ENCODE data around the gene LIFR.

Gene LIFR

GRCh38 chr5:38465702-38466423 lies 90.6 kb downstream of the LIFR start:
- DNase-seq (ENCODE audit: low read depth in 2 of 2): no peak

- DNase-seq (ENCODE audit: low read depth in 2 of 2): no peak
Measured at GRCh38 chr5:38465061-38465460, 91.4 kb downstream of the LIFR start.

- no peak for DNase-seq (ENCODE audit: low read depth in 2 of 2)
Measured at GRCh38 chr5:38463634-38464521, 92.6 kb downstream of the LIFR start.

DNA sequence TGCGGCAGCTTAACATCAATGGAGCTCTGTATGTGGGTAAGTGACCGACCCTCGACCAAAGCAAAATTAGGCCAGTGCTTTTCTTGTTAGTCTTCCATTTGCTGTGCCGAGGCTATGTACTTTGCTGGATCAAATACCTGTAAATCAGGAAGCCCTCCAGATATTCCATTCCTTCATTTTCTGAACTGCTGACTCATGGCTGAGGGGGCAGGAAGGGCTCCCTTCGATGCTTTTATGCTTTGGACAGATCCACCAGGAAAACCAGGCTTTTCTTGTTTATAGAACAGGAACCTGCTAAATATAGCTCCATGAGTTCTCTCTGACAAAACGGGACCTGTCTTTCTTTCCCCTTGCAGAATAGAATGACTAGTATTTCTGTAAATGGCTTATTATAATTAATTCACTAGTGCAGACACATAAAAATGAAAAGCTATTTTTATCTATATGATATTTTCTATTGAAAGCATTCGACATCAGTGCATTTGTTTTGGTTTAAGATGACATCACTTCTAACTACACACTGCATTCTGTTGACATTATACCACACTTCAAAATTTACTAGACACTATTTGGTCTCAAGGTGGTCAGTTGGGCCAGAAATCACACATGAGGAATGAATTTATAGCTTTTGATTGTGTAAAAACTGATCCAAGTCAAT lies 93.3 kb downstream of the LIFR start:
- DNase-seq (ENCODE audit: low read depth in 2 of 2): no peak

GRCh38 chr5:38458174-38458573 lies 98.3 kb downstream of the LIFR start:
- no peak for DNase-seq (ENCODE audit: low read depth in 2 of 2)

DNA sequence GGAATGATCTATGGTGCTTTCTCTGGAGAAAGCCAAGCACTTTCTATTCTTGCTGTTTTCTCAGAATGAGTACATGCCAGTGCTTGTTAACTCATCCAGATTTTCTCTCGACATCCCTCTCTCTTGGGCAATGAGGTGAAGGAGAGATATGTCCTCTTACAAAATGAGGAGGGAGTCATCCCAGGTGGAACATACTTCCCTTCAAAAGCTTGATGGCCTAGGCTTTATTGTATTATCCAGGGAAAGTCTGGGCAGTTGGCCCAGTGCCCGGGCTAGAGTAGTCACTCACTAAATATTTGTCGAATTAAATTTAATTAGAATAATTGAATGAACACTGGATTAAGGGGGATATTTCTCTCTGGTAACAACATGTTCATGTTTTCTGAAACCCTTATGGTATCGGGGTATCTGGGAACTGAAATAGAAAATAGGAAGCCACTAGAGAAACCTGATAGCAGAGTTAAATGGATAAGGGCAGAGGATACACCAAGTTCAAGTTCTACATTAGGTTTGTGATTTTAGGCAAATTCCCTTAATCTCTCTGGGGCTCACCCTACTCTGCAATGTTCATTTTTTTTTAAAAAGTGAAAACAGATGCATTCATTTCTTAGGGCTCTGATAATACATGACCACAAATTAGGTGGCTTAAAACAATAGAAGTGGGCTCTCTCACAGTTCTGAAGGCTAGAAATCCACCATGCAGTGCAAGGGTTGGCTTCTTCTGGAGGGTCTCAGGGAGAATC lies 99.6 kb downstream of the LIFR start:
- no peak for DNase-seq (ENCODE audit: low read depth in 2 of 2)

GRCh38 chr5:38455796-38456330 lies 100.6 kb downstream of the LIFR start:
- DNase-seq (ENCODE audit: low read depth in 2 of 2): no peak

- DNase-seq (ENCODE audit: low read depth in 2 of 2): no peak
Measured at GRCh38 chr5:38453921-38454320, 102.5 kb downstream of the LIFR start.

- peak; percentile 7 to 12 for DNase-seq (ENCODE audit: low read depth in 2 of 2)
Measured at GRCh38 chr5:38453506-38453905, 102.9 kb downstream of the LIFR start.

DNA sequence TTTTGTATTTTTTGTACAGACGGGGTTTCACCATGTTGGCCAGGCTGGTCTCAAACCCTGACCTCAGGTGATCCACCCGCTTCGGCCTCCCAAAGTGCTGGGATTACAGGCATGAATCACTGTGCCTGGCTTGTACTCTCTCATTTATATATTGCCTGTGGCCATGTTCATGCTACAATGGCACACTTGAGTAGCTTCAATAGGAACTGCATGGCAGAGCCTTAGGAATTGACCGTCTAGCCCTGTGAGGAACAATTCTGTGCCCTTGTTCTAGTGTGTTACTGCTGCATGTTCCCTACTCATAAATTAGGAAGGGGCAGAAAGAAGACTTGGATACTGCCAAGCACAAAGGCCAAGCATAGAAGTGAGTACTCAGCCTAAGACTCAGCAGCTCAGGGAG lies 104.2 kb downstream of the LIFR start:
- DNase-seq (ENCODE audit: low read depth in 2 of 2): no peak

- DNase-seq (ENCODE audit: low read depth in 2 of 2): no peak
Measured at GRCh38 chr5:38451074-38451725, 105.2 kb downstream of the LIFR start.

DNA sequence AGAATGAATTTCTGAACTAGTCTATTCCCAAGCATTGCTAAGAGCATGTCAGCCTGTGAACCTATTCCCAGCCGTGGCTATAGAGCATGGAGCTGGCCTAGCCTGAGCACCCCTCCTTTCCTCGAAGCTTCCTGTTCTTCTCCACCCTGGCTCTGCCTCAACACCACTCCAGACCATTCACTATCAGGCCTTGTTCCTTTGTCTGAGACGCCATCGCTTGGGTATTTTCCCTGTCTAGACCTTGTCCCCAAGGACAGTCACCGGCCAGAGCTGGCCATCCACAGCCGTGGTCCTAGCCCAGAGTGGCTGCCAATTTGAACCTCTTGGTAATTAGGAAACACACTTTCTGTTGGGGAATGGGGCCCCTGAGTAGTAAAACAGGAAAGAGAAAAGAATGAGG lies 105.8 kb downstream of the LIFR start:
- no peak for DNase-seq (ENCODE audit: low read depth in 2 of 2)

GRCh38 chr5:38448568-38449350 lies 107.7 kb downstream of the LIFR start:
- DNase-seq (ENCODE audit: low read depth in 2 of 2): no peak

DNA sequence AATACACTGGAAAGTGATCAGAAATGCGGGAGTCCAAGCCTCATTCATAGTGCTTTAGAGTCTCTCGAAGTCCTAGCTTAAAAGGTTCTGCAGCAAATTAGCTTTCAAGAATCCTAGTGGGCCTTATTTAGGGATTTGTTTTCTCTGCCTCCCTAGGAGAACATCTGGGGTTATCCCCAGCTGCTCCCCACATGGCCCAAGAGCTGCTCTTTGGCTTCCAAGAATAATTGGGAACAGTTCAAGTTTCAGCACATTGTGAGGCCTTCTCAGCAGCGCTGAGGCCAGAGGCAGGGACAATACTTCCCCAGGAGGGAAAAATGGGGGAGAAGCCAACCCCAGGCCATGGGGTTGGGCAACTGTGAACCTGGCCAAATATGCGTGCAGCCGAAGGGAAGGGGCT lies 108.7 kb downstream of the LIFR start:
- DNase-seq (ENCODE audit: low read depth in 2 of 2): no peak

DNA sequence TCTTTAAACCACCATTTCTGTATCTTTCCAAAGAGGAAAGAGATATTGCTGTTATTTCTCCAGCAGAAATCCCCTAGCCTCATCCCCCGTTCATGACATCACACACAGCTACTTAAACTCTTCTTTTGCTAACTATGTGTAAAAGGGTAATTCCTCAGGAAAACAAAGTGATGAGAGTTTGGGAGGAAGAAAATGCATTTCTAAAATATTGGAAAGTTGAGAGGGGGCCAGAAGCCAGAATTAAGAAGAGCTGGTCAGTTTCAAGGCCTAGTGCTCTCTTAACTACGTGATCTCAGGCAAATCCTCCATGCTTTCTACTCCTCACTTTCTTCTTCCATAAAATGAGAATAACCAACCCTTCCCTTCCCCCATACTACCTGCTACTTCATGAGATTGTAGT lies 109.4 kb downstream of the LIFR start:
- DNase-seq (ENCODE audit: low read depth in 2 of 2): no peak

DNA sequence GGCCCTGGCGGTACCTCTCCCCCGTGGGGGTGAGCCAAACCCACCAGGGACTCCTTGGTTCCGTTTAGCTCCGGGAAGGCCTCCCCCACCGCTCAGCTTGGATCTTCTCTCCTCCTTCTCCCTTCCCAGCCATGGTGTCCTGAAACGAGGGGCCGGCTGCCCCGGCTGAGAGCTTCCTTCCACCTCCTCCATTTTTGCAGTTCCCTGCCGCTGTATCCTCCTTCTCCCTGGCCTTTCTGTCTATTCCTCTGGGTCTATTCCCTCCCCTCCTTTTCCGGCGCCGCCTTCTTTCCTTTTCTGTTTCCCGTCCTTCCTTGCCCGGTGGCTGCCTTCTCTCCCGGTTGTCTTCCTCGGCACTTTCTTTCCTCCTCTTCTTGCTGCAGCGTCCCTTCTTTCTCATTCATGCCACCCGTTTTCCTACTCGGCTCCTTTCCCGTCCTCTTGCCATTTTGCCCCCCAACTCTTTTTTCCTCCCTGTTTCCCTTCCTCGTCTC lies 110.4 kb downstream of the LIFR start:
- DNase-seq (ENCODE audit: low read depth in 2 of 2): no peak

DNA sequence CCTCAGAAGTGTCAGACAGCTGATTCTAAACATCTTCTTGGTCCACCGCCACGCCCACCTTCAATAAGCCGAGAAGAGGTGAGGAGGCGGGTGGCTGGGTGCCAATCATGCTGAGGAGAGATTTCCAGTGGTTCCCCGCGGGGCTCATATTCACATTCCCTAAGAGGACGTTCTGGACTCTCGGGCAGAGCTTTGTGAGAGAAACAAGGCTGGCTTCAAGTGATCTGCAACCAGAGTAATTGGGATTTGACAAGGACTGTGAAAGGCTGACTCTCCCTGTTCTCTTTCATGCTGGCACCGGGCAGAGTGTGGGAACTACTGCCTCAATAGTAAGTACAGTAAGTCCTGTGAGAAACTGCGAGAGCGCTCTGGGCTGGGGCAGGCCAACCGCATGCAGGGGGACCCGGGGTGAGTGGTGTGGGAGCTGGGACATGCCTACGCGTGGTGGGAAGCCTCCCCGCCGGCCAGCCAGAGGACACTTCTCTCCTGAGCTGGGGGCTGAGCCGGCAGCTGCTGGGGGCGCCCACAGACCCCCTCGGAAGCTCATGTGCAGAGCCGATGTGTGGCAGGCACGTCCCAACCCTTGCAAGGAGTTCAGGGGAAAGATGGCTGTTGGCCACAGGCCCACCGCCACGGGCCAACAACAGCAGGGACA lies 110.9 kb downstream of the LIFR start:
- DNase-seq (ENCODE audit: low read depth in 2 of 2): no peak

DNA sequence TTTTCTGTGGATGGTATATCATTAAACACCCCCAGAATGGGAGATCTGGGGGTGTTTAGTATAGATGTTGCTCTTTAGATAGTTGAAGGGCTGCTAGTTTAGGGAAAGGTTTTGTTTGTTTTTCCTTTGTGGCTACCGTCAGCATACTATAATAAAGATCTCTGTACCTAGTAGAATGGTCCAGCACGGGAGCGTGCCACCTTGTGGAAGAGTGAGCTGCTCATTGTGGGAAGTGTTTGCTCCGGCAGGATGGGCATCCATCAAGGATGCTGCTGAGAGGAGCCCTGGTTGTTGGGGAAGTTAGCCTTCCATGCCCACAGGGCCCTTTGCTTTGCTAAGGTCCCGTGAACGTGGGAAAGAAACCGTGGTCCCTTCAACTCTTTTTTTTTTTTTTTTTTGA lies 113.1 kb downstream of the LIFR start:
- no peak for DNase-seq (ENCODE audit: low read depth in 2 of 2)

DNA sequence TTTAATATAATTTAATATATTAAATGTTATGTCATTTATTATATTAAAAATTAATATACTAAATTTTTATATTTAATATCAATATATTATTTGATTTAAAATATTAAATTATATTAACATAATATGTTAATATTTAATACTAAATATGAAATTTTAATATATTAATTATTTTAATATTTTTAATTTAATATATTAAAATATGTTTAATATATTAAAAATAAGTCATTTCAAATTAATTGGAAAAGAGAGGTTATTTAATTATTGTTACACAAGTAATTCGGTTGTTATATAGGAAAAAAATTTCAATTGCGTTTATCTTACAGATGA lies 114.2 kb downstream of the LIFR start:
- no peak for DNase-seq (ENCODE audit: low read depth in 2 of 2)
